AG09309 (cell line): Measurements from ENCODE around the gene DOCK2.
"Not testable (repeated sequence)": the region's sequence is repeated elsewhere in the genome, so short reads cannot be mapped to it uniquely, and the experiment has no call there.

Source experiments
- DNase-seq: peaks from one replicate; pipeline ENCODE4 v3.0.0-alpha.2; 2010; ENCODE audit warnings: low read depth
- H3K4me3 ChIP-seq: 2 replicates; pipeline ENCODE4 v1.5.1; 2011; ENCODE audit warnings: mild to moderate bottlenecking, low read depth, low read length, moderate library complexity; ENCODE audit not compliant: control insufficient read depth
- TF ChIP-seq, protein P1 (sequence below): IDR thresholded peaks from 2 replicates; pipeline ENCODE4 v1.5.1; 2011; ENCODE audit warnings: mild to moderate bottlenecking, low read depth, low read length, inconsistent platforms; ENCODE audit not compliant: insufficient read depth, control insufficient read depth; ENCODE audit errors: missing control alignments

Gene DOCK2

DNA sequence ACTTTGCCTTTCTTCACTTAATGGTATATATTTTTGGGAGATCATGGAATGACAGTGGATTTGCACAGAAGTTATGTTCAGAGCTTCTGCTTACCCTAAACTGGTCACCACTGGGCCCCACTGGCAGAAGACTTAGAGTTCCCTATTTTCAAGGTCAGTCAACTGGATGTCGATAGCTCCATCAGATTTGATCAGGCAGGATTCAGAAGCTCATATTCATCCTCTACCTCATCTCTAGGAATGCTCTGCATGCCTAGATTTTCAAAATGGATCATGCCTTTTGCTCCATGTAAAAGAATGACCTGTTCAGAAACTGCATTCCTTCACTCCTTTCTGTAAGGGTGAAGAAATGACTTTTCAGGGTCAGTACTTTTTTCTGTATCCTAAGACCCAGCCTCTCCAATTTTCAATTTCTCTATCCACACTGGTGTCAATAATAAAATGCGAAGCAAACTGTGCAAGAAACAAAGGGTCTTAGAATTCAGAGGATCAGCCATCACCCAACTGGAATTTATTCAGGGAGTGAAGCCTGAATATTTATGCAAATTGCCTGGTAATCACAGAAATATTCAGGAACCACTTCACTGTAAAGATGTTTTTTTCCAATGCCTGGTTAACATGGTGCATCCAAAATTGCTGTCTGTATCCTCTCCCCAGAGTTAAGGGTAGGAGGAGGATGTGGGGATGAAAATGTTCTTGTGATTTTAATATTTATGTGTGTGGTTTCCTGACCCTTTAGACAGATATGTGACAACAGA is 125.4 kb downstream of the DOCK2 start:
- no peak overlapping the region for H3K4me3 ChIP-seq
- DNase-seq = no peak
- TF ChIP-seq, protein P1, sequence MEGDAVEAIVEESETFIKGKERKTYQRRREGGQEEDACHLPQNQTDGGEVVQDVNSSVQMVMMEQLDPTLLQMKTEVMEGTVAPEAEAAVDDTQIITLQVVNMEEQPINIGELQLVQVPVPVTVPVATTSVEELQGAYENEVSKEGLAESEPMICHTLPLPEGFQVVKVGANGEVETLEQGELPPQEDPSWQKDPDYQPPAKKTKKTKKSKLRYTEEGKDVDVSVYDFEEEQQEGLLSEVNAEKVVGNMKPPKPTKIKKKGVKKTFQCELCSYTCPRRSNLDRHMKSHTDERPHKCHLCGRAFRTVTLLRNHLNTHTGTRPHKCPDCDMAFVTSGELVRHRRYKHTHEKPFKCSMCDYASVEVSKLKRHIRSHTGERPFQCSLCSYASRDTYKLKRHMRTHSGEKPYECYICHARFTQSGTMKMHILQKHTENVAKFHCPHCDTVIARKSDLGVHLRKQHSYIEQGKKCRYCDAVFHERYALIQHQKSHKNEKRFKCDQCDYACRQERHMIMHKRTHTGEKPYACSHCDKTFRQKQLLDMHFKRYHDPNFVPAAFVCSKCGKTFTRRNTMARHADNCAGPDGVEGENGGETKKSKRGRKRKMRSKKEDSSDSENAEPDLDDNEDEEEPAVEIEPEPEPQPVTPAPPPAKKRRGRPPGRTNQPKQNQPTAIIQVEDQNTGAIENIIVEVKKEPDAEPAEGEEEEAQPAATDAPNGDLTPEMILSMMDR = no peak

DNA sequence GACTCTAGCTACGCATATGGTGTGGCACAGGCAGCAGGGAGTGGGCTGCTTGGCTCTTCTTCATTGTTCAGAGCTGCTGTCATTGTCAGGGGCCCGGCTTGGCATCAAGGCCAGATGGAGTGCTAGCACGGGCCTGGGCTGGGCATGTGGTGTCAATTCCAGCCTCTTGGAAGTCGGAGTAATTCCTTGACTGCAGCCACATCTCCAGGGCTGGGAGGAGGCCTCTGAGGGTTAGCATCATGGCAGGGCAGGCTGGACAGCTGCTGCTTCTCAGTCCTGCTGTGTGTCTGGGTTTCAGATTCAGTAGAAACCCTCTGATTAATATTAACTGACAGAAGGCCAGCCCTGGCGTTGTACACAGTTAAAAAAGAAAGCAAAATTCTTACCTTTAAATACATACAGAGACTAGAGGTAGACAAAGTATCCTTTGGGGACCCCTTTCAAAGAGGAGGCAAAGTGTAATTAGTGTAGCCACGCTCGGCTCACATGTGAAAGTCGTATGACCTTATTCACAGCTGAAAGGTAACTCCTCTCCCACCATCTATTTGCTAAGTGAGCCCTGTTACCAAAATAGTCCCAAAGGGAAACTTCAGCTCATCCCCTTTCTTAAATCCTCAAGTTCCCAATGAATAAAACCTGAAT is 126.4 kb downstream of the DOCK2 start:
- TF ChIP-seq, protein P1 = no peak
- no peak overlapping the region for H3K4me3 ChIP-seq
- no peak for DNase-seq

DNA sequence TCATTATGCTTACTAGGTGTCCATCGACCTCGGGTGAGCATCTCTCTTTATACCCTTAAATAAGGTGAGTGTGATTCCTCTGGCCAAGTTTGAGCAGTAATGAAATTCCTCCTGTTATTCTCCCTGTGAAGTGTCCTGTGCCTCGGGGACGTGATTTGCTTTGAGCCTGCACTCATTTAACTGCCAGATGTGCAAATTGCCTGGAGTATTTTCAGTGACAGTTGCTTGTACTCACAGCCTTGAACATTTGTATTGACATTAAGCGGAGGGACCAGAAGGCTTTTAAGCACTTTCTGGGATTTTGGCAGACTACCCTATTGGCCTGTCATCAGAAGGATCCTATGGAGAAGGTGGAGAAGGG is 126.9 kb downstream of the DOCK2 start:
- H3K4me3 ChIP-seq = no peak overlapping the region
- DNase-seq = no peak
- TF ChIP-seq, protein P1 = no peak

DNA sequence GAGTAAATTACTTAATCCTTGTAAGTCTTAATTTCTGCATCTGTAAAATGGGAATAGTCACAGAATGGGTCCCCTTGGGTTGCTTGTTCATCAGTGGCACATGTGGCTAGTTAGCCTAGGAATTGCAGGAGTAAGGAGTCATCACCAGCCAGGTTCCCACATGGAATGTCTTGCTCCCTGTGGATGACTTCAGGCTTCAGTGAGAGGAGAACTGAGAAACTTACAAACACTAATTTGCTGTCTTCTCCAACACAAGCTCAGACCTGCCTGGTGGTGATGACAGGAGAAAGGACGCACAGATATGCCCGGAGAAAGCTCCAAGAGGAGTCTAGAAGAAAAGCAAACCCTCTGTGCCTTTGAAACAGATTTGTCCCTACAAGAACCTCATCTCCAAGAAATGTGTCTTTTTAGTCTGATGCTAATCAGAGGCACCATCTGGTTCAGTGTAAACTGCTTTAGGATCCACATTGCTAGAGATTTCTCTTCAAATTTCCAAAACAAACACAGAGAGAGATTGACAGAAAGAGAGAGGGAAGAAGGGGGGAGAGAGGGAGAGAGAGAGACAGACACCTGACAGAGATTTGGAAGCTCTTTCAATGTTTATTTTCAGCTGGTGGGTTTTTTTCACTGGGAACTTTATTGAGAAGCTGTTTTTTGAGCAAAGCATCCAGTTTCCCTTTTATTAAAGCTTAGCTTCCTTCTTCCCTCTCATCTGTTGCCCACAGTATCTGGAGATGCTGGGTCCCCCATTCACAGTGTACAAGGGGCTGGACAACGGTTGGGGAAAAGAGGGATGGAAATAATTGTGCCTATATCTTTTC is 128.3 kb downstream of the DOCK2 start:
- no peak for DNase-seq
- no peak overlapping the region for H3K4me3 ChIP-seq
- TF ChIP-seq, protein P1 = no peak

DNA sequence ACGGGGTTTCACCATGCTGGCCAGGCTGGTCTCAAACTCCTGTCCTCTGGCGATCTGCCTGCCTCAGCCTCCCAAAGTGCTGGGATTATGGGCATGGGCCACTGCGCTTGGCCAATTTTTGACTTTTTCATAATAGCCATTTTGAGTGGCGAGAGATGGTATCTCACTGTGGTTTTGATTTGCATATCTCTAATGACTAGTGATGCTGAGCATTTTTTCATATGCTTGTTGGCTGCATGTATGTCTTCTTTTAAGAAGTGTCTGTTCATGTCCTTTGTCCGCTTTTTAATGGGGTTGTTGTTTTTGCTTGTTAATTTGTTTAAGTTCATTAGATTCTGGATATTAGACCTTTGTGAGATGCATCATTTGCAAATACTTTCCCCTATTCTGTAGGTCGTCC is 129.9 kb downstream of the DOCK2 start:
- not testable (repeated sequence) for DNase-seq, H3K4me3 ChIP-seq

DNA sequence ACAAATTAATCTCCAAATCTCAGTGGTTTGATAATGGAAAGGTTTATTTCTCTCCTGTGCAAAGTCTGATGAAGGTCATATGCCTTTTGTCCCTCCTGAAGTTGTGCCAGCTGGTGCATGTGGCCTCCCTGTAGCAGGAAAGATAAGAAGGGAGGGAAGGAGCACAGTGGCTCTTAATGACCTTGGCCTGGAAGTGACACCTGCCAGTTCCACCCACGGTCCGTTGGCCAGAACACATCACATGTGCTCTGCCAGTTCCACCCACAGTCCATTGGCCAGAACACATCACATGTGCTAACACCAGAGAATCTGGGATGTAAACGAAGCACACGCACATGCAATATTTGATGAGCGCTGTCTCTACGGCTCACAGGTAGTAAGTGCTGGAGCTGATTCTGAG is 130.9 kb downstream of the DOCK2 start:
- H3K4me3 ChIP-seq = no peak overlapping the region
- DNase-seq = no peak
- TF ChIP-seq, protein P1 = no peak

DNA sequence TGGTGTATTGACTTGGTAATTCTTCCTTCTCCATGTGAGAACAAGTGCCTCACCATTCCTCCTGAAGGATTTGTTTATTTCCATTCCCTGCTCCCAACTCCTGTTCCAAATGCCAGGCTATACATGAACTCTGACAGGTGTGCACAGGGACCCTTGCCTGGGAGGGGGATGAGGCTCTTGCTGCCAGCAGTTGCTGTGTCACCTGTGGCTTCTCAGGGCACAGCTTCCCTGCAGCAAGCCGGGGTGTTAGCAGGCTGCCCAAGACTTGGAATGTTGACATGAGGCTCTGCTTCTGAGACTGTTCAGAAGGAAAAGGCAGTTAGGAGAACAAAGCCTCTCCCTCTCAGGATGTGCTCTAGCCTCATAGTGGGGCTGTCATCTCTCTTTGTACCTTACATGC is 131.3 kb downstream of the DOCK2 start:
- DNase-seq = no peak
- H3K4me3 ChIP-seq = no peak overlapping the region
- TF ChIP-seq, protein P1 = no peak
